ENCODE data around the gene ARHGAP6.

DNA sequence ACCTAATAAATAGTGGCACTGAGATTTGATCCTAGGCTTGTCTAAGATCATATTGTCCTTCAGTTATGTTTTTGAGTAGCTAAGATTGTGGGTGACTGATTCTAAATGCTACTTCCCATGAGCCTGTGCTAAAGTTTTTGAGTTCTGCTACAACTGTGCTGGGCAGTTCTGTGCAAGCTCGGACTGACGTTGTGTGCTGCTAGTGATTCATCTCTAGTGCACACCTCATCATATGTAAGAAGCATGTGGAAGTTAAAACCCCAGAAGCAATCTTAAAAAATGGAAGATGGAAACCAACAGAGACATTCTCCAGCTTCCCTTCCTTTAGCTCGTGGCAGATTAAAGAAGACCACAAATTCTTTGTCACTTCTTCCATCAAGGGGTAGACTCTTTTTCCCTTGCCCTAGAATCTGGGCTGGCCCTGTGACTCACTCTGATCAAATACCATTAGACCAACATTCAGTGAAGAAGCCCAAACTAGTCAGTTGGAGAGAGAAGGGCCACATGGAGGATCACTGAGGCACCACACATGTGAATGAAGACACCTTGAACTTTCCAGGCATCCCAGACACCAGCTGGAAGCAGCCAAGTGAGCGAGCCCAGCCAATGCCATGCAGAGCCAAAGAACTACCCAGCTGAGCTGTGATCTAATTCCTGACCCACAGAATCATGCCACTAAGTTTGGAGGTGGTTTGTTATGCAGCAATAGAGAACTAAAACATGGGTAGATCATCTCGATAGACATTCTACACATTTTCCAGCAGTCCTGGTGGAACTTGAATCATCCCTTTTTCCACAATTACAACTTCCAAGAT is 16.8 kb downstream of the ARHGAP6 start:
- TF ChIP-seq, protein P1, sequence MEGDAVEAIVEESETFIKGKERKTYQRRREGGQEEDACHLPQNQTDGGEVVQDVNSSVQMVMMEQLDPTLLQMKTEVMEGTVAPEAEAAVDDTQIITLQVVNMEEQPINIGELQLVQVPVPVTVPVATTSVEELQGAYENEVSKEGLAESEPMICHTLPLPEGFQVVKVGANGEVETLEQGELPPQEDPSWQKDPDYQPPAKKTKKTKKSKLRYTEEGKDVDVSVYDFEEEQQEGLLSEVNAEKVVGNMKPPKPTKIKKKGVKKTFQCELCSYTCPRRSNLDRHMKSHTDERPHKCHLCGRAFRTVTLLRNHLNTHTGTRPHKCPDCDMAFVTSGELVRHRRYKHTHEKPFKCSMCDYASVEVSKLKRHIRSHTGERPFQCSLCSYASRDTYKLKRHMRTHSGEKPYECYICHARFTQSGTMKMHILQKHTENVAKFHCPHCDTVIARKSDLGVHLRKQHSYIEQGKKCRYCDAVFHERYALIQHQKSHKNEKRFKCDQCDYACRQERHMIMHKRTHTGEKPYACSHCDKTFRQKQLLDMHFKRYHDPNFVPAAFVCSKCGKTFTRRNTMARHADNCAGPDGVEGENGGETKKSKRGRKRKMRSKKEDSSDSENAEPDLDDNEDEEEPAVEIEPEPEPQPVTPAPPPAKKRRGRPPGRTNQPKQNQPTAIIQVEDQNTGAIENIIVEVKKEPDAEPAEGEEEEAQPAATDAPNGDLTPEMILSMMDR (IDR thresholded peaks at IDR 0.05; ENCODE audit: low read depth, low read length), result no peak
- TF ChIP-seq POLR2A (IDR thresholded peaks at IDR 0.05; ENCODE audit: extremely low read depth, insufficient read length), result no peak
- TF ChIP-seq MYC (IDR thresholded peaks at IDR 0.05; ENCODE audit: low read depth, low read length), result no peak
- TF ChIP-seq, protein P2, sequence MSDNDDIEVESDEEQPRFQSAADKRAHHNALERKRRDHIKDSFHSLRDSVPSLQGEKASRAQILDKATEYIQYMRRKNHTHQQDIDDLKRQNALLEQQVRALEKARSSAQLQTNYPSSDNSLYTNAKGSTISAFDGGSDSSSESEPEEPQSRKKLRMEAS (IDR thresholded peaks at IDR 0.05; ENCODE audit: low read depth, low read length), result no peak
